Activated CD4-positive, alpha-beta T cell treated with anti-CD3 and anti-CD28 coated beads, Interleukin-2, amount 50 U/mL, for 48 hours (primary cell): Measurements from ENCODE around the gene RIMBP2.
A peak's percentile ranks its signal among the peaks of the same experiment; 100 is the strongest.

Experiments used
- DNase-seq, 2 experiments: peaks; one replicate each; pipeline ENCODE4 v3.0.0-alpha.2; 2020

Gene RIMBP2

DNA sequence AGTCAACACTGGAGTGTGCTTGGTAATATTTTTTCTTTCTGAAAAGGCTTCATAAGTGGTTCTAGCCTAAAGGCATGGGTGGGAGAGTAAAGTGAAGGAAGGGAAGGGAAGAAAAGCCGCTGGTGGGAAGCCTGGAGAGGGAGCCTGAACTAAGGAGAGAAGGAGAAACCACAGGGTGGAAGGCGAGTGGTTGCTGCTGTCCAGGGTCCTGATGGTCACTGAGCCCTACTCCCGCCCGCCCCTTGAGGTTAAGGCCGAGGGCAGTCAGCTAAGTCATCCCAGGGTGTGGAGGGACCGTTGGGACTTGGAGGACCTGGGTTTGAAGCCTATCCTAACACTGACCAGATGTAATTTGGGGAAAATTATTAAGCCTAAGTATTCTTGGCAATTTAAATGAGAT, 189.3 kb downstream of the RIMBP2 start:
- DNase-seq: peak in 1 of 2 experiments; percentile 1

DNA sequence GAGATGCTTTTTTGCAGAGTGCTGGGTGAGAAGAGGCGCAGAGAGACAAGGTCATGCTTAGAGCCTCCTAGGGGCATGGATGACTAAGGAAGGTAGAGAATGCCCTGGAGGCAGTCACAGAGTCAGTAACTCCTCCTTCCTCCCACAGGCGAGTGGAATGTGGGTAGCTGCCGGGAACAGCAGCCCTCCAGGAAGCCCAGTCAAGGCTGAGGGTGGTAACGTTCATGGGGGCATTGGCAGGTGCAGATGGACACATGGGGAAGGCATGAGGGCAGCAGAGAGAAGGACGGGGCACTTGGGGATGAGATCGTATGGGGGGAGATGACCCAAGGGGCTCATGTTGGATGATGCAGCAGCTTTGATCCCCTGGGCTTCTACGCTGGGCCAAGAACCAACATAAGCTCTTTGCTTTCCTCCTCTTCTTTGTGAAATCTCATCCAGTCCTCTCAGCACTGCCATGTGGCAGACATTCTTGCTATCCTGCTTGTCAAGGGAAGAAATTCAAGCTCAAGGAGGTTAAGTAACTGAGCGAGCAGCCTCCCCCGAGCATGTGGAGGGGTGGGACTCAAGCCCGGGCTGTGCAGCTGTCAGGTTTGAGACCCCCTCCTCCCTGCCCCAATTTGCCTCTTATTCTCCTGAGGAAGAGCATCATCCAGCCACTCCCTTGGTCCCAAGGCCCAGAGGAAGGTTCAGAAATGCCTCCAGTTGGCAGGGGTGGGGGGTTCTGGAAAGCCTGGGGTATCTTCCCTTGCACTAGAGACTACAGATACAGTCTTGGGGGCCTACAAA, 190.5 kb downstream of the RIMBP2 start:
- no peak for DNase-seq

DNA sequence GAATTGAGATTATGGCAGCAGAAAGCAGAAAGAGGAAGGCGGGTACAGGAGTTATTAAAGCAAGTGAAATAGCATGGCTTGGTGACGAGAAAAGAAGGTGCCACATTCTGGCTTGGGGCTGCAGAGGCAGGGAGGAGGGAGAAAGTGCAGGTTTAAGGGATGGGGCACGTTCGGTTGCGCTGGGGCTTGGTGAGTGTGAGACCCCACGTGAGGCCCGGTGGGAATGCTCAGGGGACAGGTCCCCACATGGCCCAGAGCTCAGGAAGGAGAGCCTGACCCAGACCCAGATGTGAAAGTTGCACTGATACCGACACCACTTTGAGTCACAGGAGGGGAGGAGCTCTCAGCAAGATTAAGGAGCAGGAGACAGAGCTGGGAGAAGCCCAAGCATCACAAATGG, 191.3 kb downstream of the RIMBP2 start:
- no peak for DNase-seq

DNA sequence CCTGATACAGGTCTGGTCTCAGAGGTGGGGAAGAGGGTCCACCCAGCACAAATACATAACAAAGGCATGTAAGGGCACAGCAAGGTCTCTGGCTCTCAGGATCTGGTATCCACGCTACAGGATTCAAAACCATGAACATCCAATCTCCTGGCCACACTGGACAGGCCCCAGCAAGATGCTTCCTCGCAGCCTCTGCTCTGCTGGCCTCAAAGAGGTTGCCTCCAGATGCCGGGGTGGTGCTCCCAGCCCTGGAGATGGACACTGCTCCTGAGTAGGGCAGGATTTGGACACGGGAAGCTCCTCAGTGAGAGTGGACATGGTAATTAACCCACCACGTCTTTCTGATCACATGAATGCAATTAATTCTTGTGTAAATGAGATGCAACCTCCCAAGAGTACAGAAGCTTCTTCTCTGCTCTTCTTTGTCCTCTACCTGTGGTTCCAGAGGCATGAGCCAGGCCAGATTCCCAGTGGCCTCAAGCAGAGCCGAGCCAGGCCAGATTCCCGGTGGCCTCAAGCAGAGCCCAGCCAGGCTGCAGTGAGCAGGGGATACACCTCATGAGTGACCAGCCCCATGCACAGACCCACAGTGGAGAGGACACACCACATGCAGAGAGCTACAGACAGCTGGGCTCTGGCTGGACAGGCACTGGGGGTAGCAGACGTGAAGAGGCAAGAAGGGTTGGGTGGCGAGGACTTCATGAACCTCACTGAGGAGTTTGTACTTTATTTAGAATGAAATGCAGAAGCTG, 192.1 kb downstream of the RIMBP2 start:
- no peak for DNase-seq

DNA sequence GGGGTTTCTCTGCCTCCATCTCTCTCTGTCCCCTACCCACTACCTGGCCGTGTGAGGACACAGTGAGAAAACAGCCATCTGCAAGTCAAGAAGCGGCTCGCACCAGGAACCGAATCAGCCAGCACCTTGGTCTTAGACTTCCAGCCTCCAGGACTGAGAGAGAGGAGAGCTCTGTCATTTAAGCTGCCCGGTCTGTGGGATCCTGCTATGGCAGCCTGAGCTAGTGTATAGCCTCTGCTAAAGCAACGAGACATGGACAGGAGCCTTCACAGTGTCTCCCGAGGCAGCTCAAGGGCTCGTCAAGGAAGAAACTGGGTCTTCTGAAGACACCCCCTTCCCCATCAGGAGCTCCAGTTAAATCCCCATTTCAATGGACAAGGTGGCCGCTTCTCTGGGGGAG, 192.9 kb downstream of the RIMBP2 start:
- DNase-seq: no peak

DNA sequence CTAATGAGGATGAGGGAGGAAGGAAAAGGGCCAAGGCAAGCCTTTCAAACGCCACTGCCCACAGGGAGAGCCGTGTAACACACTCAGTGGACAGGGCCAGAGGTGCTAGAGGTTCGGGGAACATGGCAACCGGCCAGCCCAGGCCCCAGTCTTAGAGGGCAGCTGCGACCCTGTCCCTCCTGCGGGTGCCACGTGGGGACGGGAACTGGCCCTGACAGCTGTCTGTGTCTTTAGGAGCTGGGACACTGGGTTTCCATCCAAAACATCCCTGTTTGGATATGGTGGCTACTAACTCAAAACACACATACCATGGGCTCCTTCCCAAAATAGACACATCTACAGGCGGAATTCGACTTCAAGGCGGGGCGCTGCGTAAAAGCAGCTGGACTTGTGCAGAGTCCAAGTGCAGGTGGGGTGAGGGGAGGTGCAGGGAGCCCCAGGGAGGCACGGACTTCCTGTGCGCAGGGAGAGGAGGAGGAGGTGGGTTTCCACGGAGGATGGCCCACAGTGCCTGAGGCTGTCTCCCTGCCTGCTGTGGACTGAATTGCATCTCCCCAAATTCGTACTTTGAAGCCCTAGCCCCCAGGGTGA, 193.8 kb downstream of the RIMBP2 start:
- no peak for DNase-seq

DNA sequence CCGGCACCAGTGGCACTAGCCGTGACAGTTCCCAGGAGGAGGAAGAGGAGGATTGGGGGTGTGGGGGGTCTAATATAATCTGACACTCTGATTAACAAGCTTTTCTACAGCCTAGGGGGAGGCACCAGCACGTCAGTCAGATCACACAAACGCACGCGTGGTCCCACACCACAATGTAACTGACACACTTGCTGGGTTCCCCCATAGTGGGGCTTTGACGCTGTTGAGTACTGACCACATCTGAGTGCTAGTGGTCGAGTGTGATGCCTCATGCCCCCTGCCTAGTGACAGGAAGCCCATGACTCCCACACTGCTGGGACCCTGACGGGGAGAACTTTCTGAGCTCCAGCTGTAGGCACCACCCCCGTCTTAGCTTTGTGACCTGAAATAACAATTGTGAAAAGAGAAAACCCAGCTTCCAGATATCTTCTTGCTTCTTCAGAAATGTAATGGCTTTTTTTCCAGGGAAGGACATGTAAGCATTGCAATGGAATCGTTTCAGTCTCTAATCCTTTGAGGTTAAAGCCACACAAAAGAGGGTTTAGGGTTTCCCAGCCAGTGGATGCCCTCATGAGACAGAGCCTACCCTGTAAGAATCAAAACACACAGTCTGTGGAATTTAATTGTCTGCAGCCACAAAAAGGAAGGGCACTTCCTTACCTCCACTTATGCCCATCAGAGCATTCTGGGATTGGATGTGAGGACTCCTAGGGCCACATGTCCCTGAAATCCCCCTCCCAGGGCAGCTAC, 194.5 kb downstream of the RIMBP2 start:
- DNase-seq: no peak

DNA sequence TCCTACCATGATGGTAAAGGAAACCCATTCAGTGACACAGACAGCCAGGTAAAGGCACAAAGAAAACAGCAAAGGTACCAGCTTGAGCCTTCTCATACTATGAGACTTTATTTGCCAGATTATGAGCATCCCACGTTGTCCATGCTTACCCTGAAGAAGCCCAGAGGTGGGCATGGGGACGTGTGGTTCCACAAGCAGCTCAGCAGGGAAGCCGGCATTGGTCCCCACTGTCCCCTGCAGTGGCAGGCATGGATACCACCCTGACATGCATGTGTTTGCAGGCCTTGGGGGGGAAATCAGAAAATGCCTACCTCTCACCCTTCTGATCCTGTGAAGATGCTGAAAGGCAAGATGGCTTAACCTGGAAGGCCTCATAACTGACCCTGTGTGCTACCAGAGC, 195.3 kb downstream of the RIMBP2 start:
- no peak for DNase-seq

DNA sequence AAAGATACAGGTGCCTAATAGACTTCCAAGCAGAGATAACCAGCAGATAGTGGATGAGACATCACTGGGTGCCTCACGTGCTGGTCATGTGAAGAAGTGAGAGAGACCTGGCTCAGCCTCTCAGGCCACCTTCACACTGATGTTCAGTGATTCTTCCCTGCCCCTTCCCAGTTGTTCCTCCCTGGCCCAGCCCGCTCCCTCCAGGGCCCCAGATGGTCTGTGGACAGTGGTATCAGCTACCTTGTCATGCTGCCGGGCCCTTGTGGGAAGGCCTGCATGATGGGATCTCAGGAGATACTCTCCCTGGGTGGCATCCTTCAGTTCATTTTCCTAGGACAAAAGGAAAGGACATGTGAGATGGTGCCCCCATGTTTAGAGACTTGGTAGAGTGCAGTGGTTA, 198.5 kb downstream of the RIMBP2 start:
- no peak for DNase-seq

DNA sequence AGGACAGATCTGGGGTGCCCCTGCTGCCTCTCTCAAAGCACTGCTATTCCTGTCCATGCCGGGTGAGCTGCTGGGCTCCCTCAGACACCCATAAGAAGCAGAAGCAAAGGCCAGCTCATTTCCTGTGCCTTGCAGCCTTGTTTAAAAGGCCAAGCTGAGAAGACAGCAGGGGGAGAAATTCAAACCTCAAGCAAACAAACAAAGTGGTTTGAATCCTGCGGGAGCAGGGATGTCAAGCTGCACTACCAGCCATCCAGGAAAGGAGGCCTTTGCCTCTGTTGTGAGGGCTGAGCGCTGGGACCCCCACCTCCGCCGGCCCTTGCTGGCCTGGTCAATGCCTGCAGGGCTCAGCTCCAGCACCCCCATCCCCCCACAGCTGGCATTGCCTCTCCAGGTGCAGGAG, 201.9 kb downstream of the RIMBP2 start:
- DNase-seq: no peak

DNA sequence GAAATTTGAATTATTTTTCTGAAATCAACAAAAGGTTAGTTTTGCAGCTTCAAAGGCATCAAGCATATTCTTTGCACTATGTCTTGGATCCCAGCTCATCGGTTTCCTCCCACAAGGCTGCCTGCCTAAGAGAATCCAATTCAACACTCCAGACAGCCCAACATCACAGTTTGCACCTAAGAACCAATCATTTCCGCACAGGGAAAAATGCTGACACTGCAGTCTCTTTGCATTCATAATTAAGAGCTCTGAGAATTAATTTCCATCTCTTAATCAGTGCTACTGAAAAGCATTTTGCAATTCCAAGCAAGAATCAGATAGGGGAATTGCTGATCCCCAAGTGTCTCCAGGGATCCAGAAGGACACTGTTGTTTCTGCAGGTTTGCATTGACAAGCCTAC, 202.5 kb downstream of the RIMBP2 start:
- DNase-seq: no peak

DNA sequence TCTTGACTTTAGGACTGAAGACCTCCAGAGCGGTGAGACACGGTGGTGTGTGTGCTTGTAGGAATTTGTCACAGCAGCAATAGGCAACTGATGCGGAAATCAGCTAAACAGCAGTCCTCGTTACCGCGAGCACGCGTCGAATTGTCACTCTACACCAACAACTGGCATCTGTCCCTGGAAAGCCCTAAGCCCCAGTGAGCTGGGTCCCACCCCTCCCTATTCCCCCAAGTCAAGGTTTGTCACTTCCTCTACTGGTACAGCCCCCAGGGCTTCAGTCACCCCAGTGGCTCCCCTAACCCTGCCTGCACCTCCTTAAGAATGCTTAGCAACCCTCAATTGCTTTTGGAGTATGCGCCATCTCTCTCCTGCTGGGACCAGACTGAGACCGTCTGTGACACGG, 204.8 kb downstream of the RIMBP2 start:
- no peak for DNase-seq

DNA sequence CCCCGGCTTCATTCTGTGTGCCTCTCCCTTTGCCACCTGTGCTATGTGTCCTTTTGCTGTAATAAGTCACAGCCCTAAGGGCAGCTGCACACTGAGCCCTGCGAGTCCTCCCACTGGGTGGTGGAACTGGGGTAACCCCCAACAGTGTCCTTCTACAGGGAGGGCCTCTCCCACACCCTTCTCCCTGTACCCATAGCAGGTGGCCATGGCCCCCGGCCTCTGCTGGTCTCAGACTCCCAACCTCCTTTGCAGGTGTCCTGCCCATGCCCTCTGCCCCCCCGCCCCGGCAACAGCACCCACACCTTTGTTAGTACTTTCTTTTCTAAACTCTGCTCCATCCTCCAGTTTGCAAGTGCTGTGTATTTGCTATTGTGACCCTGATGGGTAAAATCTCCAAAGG, 206.6 kb downstream of the RIMBP2 start:
- DNase-seq: no peak

DNA sequence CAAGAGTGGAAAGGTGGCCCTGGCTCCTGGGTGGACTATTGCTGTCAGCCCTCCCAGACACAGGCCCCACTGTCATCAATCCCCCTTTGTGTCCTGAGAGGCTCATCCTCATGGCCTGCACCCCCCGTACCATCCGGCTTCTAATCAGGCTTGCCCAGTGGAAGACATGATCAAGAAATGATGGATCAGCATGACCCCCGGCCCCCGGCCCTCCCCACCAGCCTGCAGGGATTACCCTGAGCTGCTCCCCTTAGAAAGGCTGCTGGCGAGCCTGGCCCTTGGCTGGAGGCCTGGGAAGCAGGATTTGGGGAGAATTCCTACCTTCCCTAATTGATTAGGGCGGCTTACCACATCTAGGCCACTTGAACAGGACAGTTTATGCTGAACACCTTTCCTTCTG, 207.3 kb downstream of the RIMBP2 start:
- no peak for DNase-seq

DNA sequence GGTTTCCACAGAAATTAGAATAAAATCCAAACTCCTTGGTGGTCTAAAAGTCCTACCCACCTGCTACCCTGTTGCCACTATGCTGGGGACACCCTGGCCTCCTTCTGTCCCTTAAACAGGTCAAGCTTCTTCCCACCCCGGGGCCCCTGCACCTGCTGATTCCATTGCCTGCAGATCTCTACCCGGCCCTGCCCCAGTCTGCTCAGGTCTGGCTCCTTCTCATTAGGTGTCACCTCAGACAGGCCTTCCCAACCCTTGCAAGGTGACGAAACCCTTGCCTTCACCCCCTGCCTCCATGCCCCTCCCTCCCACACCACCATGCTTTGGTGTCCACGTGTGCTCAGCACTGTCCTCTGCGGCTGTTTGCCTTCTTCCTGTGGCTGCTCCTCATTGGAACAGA, 207.8 kb downstream of the RIMBP2 start:
- no peak for DNase-seq

DNA sequence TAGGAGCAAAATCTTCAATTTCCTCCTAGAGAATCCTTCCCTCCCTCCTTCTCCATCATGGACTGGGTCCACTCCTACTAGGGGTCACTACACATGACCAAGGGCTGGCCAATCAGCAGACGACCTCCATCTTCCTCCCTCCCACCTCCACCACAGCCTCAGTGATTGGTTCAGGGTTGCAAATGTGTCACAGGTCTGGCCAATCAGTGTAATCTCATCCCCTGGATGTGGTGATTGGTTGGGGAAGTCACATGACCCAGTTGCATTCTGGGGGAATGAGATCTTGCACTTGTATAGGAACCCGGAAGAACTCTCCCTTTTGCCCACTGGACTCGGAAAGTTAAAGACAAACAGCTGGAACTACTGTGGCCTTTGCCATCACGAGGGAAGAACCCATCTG, 209.3 kb downstream of the RIMBP2 start:
- DNase-seq: no peak

DNA sequence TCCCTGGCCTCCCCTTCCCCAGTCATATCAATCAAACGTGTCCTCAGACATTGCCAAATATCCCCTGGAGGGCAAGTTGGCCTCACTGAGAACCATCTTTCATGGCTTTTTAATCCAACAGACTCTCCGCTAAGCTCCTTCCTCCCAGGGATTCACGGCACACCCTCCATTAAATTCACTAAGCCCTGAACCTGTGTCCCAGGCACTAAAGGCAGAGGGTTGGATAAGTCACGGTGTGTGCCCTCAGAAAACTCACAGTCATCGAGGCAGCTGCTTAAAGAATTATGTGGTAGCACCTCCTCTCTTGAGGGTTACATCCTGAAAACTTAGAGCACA, 211.3 kb downstream of the RIMBP2 start:
- DNase-seq: no peak

DNA sequence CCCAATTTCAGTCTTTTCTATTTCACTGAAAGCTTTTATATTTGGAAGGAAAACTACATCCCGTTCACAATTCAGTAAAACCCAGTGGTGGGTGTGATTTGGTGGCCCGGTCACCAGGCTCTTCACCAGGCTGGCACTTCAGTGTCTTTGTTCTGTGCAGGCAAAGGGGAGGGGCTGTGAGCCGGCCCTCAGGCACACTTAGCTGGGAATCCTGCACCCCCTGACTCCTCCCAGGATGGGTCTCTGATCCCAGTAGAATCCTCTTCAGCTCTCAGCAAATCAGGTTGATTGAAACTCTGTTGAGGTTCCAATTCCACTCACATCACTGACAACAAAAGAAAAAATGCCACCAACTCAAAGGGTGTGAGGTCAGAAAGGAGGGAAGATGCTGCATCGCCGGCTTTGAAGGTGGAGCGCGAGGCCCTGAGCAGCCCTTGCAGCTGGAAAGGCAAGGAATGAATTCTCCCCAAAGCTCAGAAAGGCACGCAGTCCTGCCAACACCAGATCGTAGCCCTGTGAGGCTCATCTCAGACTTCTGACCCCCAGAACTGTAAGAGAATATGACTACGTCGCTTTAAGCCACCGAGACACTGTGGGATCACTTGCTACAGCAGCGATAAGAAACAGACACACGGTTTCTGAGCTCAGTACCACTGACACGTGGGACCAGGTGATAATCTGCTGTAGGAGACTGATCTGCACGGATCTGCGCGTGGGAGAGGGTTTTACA, 211.8 kb downstream of the RIMBP2 start:
- no peak for DNase-seq

DNA sequence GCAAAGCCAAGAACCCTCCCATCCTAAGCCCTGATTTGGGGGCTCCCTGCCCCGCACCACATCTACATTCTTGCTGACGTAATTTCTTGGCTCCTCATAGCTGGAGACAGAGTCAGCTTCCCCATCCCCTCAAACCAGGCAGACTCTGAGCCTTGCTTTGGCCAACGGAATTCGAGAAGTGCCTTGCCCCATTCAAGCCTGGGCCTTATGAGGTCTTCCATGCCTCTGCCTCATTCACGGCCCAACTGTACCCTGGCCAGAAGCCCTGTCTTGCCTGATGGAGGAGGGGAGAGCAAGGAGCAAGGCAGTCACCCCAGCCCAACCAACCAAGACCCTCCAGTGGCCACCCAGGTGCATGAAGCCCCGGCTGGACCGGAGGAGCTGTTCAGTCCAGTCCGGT, 214.3 kb downstream of the RIMBP2 start:
- DNase-seq: no peak

DNA sequence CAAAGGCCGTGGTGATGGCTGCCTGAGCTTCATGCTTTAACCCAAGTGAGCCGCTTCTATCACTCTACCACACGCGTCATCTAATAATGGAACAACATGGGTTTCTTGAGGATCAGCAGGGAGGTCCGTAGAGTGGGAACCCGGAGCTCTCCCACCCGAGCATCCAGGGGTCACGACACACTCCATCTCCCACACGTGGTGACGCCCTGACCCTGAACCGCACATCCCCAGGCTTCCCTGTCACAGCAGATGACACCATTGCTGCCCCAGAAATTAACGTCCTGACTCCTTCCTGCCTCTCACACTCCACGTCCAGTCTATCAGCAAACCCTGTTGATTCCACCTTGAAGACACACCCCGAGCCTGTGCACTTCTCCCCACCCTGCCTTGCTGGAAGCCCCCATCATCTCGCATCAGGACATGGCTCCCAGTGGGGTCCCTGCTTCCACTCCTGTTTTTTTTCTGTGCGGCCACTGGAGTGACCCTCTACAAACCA, 215.2 kb downstream of the RIMBP2 start:
- no peak for DNase-seq

DNA sequence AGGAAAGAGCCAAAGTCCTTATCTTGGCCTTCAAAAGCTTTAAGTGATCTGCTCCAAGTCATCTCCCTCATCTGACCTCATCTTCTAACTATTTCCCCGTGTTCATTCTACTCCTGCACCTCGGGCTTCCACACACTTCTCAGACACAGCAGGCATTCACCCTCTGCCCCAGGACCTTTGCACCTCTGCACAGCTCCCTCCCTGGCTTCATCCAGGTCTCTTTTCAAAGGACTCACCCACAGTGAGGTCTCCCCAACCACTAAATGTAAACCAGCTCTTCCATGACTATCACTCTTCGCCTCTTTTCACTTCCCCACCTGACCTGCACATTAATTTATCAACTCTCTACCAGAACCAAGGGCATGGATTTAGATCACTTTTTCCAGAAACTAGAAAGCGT, 216.6 kb downstream of the RIMBP2 start:
- DNase-seq: no peak

DNA sequence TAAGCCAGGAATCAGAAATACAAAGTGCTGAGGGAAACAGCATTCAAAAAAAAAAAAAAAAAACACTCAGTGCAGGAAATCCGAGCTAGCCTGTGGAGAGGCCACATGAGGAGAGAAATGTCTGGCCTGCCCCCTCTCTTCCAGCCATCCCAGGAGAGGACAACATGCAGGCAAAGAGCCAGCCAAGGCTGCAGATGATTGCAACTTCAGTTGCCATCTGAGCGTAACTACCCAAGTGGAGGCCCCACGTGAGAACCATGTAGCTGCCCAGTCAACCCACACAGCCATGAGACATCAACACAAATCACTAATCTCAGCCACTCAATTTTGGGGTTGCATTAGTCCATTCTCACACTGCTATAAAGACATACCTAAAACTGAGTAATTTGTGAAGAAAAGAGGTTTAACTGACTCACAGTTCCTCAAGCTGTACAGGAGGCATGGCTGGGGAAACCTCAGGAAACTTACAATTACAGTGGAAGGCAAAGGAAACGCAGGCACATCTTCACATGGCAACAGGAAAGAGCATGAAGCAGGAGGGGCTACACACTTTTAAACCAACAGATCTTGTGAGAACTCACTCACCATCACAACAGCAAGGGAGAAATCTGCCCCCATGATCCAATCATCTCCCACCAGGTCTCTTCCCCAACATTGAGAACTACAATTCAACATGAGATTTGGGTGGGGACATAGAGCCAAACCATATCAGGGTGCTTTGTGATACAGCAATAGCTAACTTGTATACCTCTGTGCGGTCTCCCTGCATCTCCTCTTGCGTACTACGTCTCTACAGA, 217.3 kb downstream of the RIMBP2 start:
- no peak for DNase-seq
